Upper lobe of left lung (tissue), 6 donors: ENCODE data around the gene ARHGDIG. TPM values are rescaled to one million over a fixed set of nuclear protein-coding genes. Genes with fewer than 3 reads are reported as not detected.
"Not testable (repeated sequence)": the region's sequence is repeated elsewhere in the genome, so short reads cannot be mapped to it uniquely, and the experiment has no call there.

Experiments
- ATAC-seq, 2 donors: fragments of 200-7000 bp; cut with Tn5 transposase; one replicate each; pipeline ENCODE4 v1.9.1; 2022; ENCODE audit warnings: mild to moderate bottlenecking in 2 of 2, moderate library complexity in 2 of 2; ENCODE audit not compliant: low FRiP score in 2 of 2
- DNase-seq, 2 donors: peaks; one replicate each; pipeline ENCODE4 v3.0.0-alpha.2; 2019 to 2020
- H3K27ac ChIP-seq, 4 donors: fragments of 200-600 bp; sonication (generic); one replicate each; pipeline ENCODE4 v1.5.1; 2016 to 2019
- H3K27me3 ChIP-seq, 4 donors: fragments of 200-600 bp; sonication (generic); one replicate each; pipeline ENCODE4 v1.5.1; 2017 to 2019
- H3K36me3 ChIP-seq, 4 donors: fragments of 200-600 bp; sonication (generic); one replicate each; pipeline ENCODE4 v1.5.1; 2016 to 2019
- H3K4me1 ChIP-seq, 4 donors: fragments of 200-600 bp; sonication (generic); one replicate each; pipeline ENCODE4 v1.5.1; 2018 to 2019
- H3K4me3 ChIP-seq, 4 donors: fragments of 200-600 bp; sonication (generic); one replicate each; pipeline ENCODE4 v1.5.1; 2017 to 2019; ENCODE audit warnings: mild to moderate bottlenecking in 2 of 4, moderate library complexity in 1 of 4
- H3K9me3 ChIP-seq, 4 donors: fragments of 200-600 bp; sonication (generic); one replicate each; pipeline ENCODE4 v1.5.1; 2018 to 2019
- CTCF ChIP-seq, 6 experiments: fragments of 450-650 bp in 4 of 6; fragments of 200-600 bp in 2 of 6; sonication (generic) in 2 of 6; IDR thresholded peaks; one replicate each; pipeline ENCODE4 v1.5.1; 2016 to 2019; ENCODE audit warnings: antibody characterized with exemption in 6 of 6
- EP300 ChIP-seq, 4 donors: sonication (generic); formaldehyde crosslinking; IDR thresholded peaks; one replicate each; pipeline ENCODE4 v1.5.1; 2017; ENCODE audit warnings: antibody characterized with exemption in 4 of 4, control low read depth in 2 of 4
- POLR2A ChIP-seq, 4 donors: fragments of 450-650 bp; IDR thresholded peaks; one replicate each; pipeline ENCODE4 v1.5.1; 2016 to 2017; ENCODE audit warnings: antibody characterized with exemption in 4 of 4, mild to moderate bottlenecking in 2 of 4
- POLR2AphosphoS5 ChIP-seq, 2 donors: sonication (generic); formaldehyde crosslinking; IDR thresholded peaks; one replicate each; pipeline ENCODE4 v1.5.1; 2017; ENCODE audit warnings: antibody characterized with exemption in 2 of 2
- WGBS, 2 donors: methylation state at CpG; one replicate each; pipeline ENCODE4 v1.1.5; 2017 to 2018; 5-methylcytosine and 5-hydroxymethylcytosine counted together
- total RNA-seq, 6 donors: library from RNA; depleted of rRNA in 4 of 6; stranded (reverse); fragments of >200 nt in 4 of 6; gene quantifications; one replicate each; pipeline versions ENCODE4 v1.1.0 to v1.2.1, GENCODE V29; 2016 to 2021
- donor health status: DM: no; HTN: no; CAD: no; lungs with moderate emphysema.
- donor health status: DM: no; HTN: yes; CAD: no; lungs with severe emphysema.

ARHGDIG gene
- total RNA-seq, 6 donors from 2014 or later: 0.91 TPM; not detected in 5

- H3K27me3 ChIP-seq: no peaks in the 10 kb centered on the region
- no peaks in the 10 kb centered on the region for H3K9me3 ChIP-seq
- H3K4me1 ChIP-seq: peaks cover 0 to 8% (median 0%) of the 10 kb centered on the region in 4 donors
- H3K36me3 ChIP-seq: peaks cover 0 to 44% (median 19%) of the 10 kb centered on the region in 4 donors
- DNase-seq (no peak), ATAC-seq (no peak)
- WGBS, 2 donors: 44 to 57% methylated on average over 30 of the region's 30 CpGs
- peak overlapping the region in 2 of 4 donors; percentile 2 to 16 for H3K4me3 ChIP-seq
- peak overlapping the region; percentile 2 to 70 (median 25) for H3K27ac ChIP-seq
- no peak for TF ChIP-seq POLR2AphosphoS5 (IDR thresholded peaks at IDR 0.05)
- TF ChIP-seq POLR2A (IDR thresholded peaks at IDR 0.05): no peak
- no peak for TF ChIP-seq EP300 (IDR thresholded peaks at IDR 0.05)
Observed at GRCh38 chr16:252366-253337, 27.7 kb upstream of the ARHGDIG start.

GRCh38 chr16:253833-254232 lies 26.6 kb upstream of the ARHGDIG start:
- no peak for ATAC-seq
- 75 to 87% methylated on average over 6 of the region's 6 CpGs for WGBS, 2 donors

GRCh38 chr16:254461-254860 lies 25.9 kb upstream of the ARHGDIG start:
- H3K27ac ChIP-seq: no peak overlapping the region
- ATAC-seq (no peak), DNase-seq (no peak)
- peaks cover 0 to 8% (median 0%) of the 10 kb centered on the region in 4 donors for H3K4me1 ChIP-seq
- peaks cover 0 to 48% (median 20%) of the 10 kb centered on the region in 4 donors for H3K36me3 ChIP-seq
- TF ChIP-seq POLR2A (IDR thresholded peaks at IDR 0.05) (no peak), POLR2AphosphoS5 (IDR thresholded peaks at IDR 0.05) (no peak), EP300 (IDR thresholded peaks at IDR 0.05) (no peak), CTCF (IDR thresholded peaks at IDR 0.05) (no peak)
- 97 to 98% methylated on average over 25 of the region's 25 CpGs for WGBS, 2 donors
- no peaks in the 10 kb centered on the region for H3K9me3 ChIP-seq
- no peaks in the 10 kb centered on the region for H3K27me3 ChIP-seq
- no peak overlapping the region for H3K4me3 ChIP-seq

More at GRCh38 chr16:253833-254232, 26.6 kb upstream of the ARHGDIG start:
- Histone ChIP-seq H3K4me1 (peaks cover 0 to 8% (median 0%) of the 10 kb centered on the region in 4 donors), H3K27me3 (no peaks in the 10 kb centered on the region), H3K36me3 (peaks cover 0 to 45% (median 19%) of the 10 kb centered on the region in 4 donors), H3K27ac (no peak overlapping the region), H3K4me3 (no peak overlapping the region), H3K9me3 (no peaks in the 10 kb centered on the region)
- TF ChIP-seq POLR2A (IDR thresholded peaks at IDR 0.05) (no peak), POLR2AphosphoS5 (IDR thresholded peaks at IDR 0.05) (no peak), EP300 (IDR thresholded peaks at IDR 0.05) (no peak), CTCF (IDR thresholded peaks at IDR 0.05) (no peak)
- DNase-seq: no peak

- H3K4me3 ChIP-seq: no peak overlapping the region
- TF ChIP-seq POLR2AphosphoS5 (IDR thresholded peaks at IDR 0.05): no peak
- TF ChIP-seq CTCF (IDR thresholded peaks at IDR 0.05): no peak
- no peak for TF ChIP-seq POLR2A (IDR thresholded peaks at IDR 0.05)
- no peak for TF ChIP-seq EP300 (IDR thresholded peaks at IDR 0.05)
- no peaks in the 10 kb centered on the region for H3K27me3 ChIP-seq
- no peaks in the 10 kb centered on the region for H3K9me3 ChIP-seq
- peaks cover 0 to 49% (median 27%) of the 10 kb centered on the region in 4 donors for H3K36me3 ChIP-seq
- peaks cover 0 to 8% (median 0%) of the 10 kb centered on the region in 4 donors for H3K4me1 ChIP-seq
- H3K27ac ChIP-seq: no peak overlapping the region
- ATAC-seq: no peak
- DNase-seq: no peak
- WGBS, 2 donors: 96% methylated on average over 6 of the region's 6 CpGs
Observed at GRCh38 chr16:255183-255582, 25.2 kb upstream of the ARHGDIG start.

GRCh38 chr16:258091-258490 lies 22.3 kb upstream of the ARHGDIG start:
- H3K36me3 ChIP-seq: peaks cover 5 to 65% (median 47%) of the 10 kb centered on the region in 4 donors

More at GRCh38 chr16:258091-258490, 22.3 kb upstream of the ARHGDIG start:
- not testable (repeated sequence) for H3K27ac ChIP-seq, H3K4me3 ChIP-seq, H3K4me1 ChIP-seq, ATAC-seq, H3K27me3 ChIP-seq, H3K9me3 ChIP-seq, DNase-seq
- WGBS, 2 donors: 83 to 93% methylated on average over 8 to 12 of the region's 13 CpGs
